Measurements from ENCODE around the gene FITM2.

DNA sequence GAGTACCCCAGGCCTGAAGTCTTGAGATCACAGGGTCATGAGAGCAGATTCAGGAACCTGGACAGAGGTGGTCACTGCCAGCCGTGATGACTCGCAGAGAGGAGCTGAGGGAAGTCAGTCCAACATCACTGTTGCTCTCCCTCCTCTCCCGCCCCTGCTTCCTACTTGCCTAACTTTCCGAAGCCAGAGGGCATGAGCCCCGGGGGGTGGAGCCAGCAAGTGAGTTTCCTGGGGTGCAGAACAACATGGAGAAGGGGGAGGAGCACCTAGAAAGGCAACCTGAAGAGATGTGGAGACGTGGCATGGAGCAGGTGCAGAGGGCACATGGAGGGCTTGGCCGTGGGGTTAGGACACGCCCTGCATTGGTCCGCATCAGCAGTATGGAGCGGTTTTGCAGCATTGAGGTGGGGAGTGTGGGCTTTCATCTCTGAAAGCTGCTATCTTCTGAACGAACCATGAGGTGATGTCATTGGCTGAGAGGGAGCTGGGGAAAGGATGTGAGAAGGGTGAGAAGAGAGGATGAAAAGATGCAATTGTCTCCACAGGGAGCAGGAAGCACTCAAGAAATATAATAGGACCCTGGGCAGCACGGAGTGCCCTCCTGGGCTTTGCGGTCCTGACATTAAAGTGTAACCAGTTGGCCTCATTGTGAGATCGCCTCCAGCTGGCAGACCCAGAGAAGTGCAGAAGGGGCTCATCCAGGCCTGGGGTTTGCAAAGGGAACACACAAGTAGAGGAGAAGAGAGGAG lies 38.9 kb downstream of the FITM2 start:
- TF ChIP-seq, protein P1, sequence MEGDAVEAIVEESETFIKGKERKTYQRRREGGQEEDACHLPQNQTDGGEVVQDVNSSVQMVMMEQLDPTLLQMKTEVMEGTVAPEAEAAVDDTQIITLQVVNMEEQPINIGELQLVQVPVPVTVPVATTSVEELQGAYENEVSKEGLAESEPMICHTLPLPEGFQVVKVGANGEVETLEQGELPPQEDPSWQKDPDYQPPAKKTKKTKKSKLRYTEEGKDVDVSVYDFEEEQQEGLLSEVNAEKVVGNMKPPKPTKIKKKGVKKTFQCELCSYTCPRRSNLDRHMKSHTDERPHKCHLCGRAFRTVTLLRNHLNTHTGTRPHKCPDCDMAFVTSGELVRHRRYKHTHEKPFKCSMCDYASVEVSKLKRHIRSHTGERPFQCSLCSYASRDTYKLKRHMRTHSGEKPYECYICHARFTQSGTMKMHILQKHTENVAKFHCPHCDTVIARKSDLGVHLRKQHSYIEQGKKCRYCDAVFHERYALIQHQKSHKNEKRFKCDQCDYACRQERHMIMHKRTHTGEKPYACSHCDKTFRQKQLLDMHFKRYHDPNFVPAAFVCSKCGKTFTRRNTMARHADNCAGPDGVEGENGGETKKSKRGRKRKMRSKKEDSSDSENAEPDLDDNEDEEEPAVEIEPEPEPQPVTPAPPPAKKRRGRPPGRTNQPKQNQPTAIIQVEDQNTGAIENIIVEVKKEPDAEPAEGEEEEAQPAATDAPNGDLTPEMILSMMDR (IDR thresholded peaks at IDR 0.05) = peak; percentile 50
- no peak for TF ChIP-seq ZFX (IDR thresholded peaks at IDR 0.05; ENCODE audit: borderline replicate concordance)
